CD4-positive, alpha-beta T cell treated with Interleukin-12 subunit alpha and Interleukin-12 subunit beta, for 1 hour (primary cell): ENCODE data around the gene HASPIN.

Experiments used
- DNase-seq: peaks from one replicate; pipeline ENCODE4 v3.0.0-alpha.2; 2020

Gene HASPIN

DNA sequence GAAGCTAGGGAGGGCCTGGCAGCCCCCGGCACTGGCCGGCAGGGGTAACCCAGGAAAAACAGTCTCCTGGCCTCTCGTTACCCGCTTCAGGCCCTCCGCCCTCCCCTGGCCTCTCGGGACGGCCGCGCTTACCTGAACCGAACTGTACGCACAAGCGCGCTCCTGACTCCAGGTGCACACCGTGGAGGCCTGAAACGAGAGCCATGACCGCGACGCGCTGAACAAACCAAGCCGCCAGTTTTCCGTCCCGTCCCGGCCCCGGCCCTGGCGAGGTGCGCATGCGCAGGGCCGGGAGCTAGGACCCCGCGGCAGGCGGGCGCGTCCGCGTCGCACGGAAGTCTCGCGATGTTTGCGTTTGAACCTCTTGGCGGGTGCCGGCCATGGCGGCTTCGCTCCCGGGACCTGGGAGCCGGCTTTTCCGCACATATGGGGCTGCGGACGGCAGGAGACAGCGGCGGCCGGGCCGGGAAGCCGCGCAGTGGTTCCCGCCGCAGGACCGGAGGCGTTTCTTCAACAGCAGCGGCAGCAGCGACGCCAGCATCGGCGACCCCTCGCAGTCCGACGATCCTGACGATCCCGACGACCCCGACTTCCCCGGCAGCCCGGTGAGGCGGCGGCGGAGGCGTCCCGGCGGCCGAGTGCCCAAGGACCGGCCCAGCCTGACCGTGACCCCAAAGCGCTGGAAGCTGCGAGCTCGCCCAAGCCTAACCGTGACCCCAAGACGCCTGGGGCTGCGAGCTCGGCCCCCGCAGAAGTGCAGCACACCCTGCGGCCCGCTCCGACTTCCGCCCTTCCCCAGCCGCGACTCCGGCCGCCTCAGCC is at the start of gene HASPIN:
HASPIN (plus strand) TSS at position 348 of the 822 bp plus-strand sequence; CDS start at position 381, 33 bp downstream.
- peak; percentile 93 for DNase-seq

DNA sequence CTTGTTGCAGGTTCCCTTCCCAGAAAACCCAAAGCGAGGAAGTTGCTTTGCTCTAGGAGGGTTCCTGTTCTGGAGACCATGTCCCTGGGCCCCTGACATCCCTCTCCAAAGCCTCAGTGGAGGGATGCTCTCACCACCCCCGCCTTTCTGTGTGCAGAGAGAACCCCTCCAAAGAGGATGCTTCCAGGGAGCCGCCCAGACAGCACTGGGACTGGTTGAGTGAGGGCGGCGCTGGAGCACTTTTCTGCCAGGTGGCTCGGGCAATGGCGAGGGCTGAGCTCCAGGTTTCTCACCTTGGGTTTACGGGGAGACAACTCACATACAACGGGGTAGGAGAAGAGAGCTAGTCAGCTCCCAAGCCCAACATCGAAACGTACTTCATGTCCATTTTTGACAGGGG is 47.8 kb upstream of the HASPIN start:
- no peak for DNase-seq

DNA sequence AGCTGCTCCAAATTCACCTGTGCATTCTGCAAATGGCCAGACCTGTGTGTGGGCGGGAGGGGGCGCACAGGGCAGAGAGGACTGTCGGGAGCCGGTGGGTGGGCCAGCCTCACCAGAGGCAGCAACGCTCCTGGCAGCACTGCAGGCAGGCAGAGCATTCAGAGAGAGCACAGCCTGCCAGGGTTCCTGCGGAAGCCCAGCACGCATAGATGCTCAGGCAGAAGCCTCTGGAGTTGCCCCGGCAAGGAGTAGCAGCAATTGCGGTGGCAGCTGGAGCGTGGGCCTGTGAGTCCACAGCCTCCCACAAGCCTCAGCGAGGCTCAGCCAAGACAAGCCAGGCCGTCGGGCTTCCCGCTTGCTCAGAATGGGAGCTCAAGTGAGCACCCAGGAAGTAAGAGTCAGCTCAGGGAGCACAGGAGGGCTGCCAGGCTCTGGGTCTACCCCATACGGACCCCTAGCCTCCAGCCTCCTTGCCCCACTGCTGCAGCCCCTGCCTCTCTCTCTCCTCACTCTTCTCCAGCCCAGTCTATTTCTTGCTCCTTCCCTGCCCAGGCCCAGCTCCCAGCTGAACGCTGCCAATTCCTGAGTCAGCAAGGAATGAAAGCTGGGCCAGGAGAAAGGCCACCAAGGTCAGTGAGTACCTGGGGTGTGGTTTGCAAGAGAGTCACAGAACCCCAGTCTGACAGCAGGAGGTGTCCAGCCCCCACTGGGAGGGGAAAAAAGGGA is 45.4 kb upstream of the HASPIN start:
- no peak for DNase-seq

DNA sequence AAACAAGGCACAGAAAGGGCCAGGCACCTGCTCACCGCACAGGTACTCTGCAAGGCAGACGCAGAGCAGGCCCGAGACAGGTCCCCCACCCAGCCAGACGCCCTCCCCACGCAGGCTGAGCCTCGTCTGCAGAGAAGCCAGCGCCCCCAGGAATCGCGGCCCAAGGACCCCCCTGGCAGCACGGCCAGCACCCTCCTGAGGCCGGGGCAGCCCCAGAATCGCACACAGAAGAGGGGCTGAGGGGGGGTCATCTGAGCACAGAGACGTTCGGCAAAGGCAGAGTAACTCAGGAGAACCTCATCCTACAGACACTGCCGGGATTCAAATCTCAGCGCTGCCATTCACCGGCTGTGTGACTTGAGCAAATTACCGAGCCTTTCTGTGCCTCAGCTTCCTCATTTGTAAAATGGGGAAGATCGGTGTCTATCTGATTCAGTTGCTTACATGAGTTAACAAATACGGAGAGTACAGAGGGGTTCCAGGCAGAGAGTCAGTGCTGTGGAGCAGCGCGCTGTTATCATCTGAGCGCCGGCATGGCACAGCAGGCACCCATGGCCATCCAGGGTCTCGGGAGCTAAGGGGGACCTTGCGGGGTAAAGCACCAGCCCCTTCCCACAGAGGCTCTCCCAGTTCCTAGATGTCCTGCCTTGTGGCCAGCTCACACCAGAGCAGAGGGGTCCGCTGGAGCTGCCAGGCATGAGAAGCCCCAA is 44.7 kb upstream of the HASPIN start:
- no peak for DNase-seq

DNA sequence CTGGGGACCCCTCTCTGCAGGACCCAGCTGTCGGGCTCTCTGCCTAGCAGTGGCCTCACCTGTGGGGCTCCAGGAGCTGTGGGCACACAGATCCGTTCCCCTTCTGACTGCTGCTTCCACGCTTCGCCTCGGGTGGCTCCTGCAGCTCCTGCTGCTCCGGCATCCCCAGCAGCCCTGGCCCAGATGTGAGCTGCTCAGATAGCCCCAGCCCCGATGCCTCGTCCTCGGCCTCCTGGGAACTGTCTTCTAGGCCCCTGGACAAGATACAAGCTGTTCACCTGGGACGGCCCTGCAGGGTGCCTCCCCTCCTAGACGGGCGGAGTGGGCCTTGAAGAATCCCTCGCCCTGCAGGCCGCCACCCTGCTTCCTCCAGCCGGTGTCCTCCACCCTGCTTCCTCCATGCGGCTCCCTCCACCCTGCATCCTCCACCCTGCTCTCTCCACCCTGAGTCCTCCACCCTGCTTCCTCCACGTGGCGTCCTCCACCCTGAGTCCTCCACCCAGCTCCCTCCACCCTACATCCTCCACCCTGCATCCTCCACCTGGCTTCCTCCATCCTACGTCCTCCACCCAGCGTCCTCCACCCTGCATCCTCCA is 44.1 kb upstream of the HASPIN start:
- no peak for DNase-seq

DNA sequence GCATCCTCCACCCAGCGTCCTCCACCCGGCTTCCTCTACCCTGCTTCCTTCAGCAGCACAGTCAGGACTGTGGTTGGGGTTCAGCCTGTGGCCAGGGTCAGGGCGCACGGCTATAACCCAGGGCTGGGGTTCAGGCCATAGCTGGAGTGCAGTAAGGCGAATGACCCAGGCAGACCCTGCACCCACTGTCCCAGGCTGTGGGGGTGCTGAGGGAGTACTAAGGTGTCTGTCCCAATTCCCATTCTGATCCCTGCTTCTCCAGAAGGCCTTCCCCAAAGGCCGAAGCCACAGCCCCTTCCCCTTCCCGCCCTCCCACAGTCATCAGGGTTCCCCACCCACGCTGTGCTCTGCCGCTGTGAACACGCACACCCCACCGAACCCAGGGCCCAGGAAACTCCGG is 42.6 kb upstream of the HASPIN start:
- no peak for DNase-seq

DNA sequence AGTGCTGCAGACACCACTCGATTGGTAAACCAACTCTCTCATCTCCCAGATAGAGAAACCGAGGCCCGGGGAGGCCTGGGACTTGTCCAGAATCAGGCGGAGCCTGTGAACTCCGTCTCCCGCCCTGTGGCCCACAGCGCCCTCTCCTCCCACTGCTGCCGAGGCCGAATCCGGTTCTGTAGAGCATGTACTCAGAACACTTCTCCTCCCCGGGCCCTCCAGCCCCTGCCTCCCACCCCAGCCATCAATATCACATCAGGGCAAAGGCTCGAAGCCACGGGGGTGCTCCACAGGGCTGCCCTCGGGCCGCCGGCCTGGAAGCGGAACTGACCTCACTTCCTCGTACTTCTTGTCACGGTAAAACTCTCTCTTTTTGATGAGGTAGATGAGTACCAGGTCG is 42.1 kb upstream of the HASPIN start:
- DNase-seq = no peak

DNA sequence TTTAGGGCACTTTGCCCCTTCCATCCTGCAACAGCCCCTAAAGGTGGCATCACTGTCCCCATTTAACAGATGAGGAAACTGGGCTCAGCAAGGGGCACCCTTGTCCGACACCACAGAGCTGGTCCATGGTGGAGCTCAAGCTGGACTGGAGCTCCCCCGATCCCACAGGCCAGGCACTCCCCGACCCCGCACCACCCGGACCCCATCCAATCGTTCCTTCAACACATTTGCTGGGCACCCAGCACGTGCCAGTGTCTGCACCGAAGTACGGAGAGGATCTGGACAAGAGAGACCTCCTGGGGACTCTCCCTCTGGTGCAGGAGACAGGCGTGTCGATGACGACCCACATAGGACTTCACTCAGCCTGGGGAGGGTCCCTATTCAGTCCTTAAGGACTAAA is 41.7 kb upstream of the HASPIN start:
- DNase-seq = no peak

DNA sequence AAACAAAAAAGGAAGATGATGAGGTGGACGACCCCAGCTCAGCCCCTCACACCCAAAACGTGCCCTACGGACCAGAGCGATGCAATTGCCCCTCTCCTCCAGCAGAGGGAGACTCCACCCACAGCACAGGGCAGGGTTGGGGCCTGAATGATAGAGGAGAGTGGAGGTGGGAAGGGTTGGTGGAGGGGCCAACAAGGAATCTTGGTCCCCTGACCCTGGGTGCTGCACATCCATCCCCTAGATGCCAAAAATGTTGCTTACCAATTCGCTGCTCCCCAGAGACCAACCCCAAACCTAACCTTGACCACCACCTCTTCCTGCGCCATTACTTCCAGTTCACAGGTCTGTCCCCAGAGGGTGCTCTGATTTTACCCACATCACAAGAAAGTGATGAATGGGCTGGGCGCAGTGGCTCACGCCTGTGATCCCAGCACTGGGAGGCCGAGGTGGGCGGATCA is 40.6 kb upstream of the HASPIN start:
- peak; percentile 64 for DNase-seq

DNA sequence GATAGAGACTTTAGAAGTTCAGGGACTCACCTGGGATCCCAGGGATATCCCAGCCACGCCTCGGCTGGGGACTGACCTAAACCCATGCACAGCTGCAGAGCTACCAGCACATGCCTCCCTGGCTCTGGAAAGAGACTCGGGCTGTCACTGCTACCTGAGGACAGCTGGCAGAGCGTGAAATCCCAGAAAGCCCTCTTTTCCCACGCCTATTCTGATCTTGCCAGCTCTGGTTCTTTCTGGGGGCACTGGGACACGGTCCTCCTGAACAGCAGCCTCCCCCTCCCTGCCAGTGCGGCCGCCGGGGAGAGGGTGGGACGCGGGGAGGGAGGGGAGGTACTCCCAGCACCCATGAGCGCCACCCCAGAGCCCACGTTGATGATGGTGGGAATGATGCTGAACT is 38.5 kb upstream of the HASPIN start:
- no peak for DNase-seq

DNA sequence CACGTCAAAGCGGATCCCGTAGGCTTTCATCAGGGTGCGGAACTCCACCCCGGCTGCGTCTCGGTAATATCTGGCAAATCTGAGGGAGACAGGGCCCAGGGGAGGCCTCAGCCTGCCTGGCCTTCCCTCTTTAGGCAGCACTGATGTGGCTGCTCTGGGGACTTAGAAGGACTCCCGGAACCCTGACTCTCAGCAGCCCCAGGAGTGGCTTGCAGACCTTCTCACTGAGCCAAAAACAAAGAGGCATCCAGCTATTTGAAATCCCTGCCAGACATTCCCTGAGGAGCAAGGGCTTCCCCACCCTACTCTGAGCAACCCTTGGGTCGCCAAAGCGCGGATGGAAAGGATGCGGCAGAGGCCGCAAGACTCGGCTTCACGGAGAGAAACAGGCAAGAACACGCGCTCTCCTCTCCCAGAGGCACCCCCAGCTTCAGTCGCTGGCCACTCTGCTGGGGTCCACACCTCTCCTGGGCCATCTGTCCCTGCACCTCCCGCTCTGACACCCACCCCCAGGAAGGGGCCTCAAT is 35.6 kb upstream of the HASPIN start:
- DNase-seq = no peak

DNA sequence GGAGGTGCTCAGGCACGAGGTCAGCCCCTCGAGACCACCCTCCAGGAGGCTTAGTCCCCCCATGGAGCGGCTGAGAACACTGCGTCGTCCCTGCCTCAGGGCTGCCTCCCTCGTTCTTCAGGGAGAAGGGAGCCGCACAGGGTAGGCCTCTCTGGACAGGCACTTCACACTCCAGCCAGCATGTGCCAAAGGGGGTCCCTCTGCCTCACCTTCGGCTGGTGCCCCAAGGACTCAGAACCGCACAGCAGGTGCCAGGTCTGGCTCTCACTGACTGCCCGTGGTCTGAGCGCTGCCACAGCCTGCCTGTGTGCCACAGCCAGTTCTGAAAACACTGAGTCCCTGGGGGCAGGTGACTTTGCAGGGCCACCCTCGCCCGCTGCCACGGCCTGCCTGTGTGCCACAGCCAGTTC is 34.8 kb upstream of the HASPIN start:
- DNase-seq = no peak

DNA sequence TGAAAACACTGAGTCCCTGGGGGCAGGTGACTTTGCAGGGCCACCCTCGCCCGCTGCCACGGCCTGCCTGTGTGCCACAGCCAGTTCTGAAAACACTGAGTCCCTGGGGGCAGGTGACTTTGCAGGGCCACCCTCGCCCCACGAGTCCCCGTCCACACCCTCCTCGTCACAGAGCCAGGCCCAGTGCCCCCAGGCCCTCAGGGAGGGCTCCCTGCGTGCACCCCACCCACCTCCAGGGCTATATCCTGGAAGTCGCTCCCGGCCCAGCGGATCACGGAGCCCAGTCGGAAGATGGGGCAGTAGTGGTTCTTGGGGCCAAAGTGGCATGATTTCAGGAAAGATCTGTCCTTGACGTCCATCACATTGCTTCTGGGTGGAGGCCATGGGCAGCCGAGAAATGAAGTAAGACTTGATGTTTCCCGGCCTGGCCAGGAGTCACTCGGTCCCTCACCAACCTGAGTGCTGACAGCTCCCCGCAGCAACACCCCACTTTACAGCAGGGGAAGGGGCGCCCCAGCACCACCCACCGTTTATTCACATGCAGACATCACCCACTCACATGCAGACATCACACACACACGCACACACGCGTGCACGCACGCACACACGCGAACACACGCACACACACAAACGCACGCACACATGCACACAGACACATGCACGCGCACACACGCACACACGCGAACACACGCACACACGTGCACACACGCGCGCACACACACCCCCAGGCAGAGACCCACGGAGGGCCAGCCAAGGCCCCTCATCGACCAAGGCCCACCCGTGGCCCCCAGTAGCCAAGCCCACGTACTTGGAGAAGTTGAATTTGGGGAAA is 34.2 kb upstream of the HASPIN start:
- DNase-seq = no peak

DNA sequence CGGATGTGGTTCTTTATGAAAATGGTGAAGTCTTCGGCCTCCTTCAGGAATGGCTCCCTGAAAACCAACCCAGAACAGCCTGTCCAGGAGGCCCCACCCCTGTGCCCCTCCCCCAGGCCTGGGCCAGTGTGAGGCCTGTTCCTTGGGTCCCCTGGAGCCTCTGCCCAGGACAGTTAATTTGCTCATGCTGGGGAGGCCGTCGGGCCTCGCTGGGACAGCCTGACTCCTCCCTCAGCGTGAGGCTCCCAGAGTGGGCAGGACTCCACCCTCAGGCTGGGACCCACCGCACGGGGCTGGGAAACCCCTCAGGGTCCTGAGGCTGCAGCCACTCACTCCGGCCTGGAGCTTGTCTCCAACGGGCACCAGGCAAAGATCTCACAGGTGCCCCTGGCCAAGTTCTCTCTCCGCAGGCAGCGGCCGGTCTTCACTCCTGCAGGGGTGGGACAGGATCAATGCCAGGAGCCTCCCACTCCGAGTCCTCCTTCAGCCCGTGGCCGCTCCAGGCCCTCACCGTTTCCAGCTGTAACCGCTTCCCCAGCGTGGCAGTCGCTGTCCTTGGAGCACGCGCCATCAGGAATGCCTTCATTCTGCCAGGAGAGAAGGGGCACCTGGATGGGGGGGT is 33.5 kb upstream of the HASPIN start:
- DNase-seq = no peak

DNA sequence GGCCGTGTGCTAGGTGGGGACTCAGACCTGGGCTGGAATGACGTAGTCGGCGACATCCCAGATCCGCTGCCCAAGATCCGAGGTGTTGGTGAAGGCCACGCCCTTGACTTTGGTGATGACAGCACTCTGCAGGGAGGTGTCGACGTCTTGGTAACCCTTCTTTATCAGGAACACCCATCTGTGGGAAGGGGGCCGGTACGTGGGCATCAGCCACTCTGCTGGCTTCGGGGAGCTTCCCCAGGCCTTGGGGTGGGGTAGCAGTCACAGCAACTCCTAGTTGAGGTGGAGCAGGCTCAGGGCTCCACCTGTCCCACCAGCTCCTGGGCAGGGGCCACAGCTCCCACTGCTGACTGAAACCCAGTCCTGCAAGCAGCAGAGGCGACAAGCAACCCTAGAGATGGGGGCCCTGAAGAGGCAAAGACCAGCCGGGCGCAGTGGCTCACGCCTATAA is 32.1 kb upstream of the HASPIN start:
- DNase-seq = no peak

DNA sequence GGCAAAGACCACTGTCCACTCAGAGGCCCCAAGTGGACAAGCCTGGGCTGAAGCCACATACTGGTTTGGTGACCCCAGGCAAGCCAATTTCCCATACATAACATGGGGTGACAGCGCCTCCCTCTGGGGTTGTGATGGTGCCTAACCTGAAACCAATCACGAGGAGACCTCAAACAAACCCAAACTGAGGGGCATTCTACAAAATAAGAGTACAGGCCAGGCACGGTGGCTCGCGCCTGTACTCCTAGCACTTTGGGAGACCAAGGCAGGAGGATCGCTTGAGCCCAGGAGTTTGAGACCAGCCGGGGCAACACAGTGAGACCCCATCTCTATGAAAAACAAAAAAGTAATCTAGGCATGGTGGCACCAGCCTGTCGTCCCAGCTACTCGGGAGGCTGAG is 31.4 kb upstream of the HASPIN start:
- DNase-seq = no peak

DNA sequence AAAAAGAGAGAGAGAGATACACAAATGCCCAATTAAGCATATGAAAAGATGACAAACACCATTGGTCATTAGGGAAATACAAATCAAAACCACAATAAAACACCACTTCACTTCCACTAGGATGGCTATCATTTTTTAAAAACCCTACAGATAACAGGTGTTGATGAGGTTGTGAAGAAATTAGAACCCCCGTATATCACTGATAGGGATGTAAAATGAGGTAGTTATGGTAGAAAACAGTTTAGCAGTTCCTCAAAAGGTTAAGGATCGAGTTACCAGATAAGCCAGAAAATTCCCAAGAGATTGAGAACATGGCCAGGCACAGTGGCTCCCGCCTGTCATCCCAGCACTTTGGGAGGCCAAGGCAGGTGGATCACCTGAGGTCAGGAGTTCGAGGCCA is 30.6 kb upstream of the HASPIN start:
- no peak for DNase-seq

DNA sequence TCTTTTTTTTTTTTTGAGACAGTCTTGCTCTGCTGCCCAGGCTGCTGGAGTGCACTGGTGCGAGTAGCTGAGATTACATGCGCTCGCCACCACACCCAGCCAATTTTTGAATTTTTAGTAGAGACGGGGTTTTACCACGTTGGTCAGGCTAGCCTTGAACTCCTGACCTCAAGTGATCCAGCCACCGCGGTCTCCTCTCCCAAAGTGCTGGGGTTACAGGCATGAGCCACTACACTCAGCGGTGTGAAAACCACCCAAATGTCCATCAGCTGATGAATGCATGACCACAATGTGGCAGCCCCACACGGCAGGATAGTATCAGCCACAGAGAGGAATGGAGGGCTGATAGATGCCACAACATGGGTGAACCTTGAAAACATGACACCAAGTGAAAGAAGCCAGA is 29.9 kb upstream of the HASPIN start:
- peak; percentile 45 for DNase-seq

DNA sequence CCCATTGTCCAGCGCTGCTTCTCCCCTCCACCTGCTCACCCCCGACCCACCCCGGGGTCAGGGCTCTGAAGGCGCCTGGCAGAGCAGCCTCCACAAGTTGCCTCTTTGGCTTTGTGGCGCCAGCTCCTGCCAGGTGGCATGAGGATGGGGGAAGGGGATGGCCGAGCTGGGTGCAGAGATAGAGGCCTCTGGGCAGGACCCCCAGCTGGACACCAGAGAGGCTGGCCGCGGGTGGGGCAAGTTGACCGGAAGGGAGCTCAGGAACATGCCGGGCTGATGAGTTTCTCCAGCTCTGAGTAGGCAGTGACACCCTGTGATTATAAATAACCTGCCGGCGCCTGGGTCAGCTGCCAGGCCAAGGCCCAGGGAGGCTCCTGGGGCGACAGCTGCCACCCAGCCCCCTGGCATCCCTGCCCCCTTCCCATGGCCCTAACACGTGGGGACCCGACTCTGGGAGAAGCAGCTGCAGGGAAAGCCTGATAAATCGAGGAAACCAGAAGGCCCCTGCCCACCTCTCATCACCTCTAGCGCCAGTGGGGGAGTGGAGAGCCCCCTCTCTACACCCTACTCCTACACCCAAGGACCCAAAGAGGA is 28.5 kb upstream of the HASPIN start:
- DNase-seq = no peak

DNA sequence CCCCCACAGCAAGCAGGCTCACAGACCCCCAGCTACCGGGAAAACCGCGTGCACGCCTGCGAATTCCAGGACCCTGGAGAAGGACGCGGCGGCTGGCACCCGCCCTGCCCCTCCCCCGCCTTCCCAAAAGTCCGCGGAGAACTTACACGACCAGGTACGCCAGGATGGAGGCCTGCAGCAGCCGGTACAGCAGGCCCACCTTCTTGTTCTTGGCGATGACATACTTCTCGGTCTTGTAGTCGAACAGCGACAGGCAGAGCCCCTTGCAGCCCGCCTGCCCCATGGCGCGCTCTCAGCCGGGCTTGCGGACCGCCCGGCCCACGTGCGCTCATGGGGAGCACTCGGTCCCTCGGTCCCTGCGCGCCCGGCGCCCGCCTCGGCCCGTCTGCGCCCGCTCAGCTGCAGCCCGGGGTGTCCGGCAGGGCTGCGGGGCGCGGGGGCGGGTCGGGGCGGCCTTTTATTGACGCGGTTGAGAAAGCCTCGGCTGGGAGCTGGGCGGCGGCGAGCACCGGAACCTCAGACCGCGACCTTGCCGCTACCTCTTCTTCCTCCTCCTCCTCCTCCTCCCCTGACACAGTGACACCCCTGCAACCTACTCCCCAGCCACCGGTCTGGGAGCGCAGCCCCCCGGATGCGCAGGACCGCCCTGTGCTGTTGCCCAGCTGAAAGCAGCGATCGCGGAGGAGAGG is 27.8 kb upstream of the HASPIN start, which contains the start of gene P2RX5:
P2RX5 (minus strand) TSS at position 433 of the 689 bp plus-strand sequence; CDS start at position 283, 150 bp downstream.
- peak; percentile 57 for DNase-seq
